AG04449 (cell line): Measurements from ENCODE around the gene RYR2.

Experiments used
- CTCF ChIA-PET: fragments of 350-600 bp; formaldehyde crosslinking; extraction: SDS; loops from one replicate; lab custom pipeline; 2021; ENCODE audit warnings: antibody characterized with exemption; lab: Yijun Ruan, JAX
- POLR2A ChIA-PET: fragments of 400-600, 350-600 bp; formaldehyde crosslinking; extraction: SDS; loops from one replicate; lab custom pipeline; 2020; ENCODE audit warnings: antibody characterized with exemption, inconsistent platforms; lab: Yijun Ruan, JAX
- DNase-seq: peaks from one replicate; pipeline ENCODE4 v3.0.0-alpha.2; 2010; ENCODE audit warnings: low read depth, low spot score
- H3K4me3 ChIP-seq: 2 replicates; pipeline ENCODE4 v1.5.1; 2011; ENCODE audit warnings: low read depth, mild to moderate bottlenecking, control low read depth, low read length
- CTCF ChIP-seq: IDR thresholded peaks from one replicate; pipeline ENCODE4 v1.5.1; 2011; ENCODE audit warnings: mild to moderate bottlenecking, moderate library complexity, low read length, control low read depth, inconsistent platforms; ENCODE audit not compliant: insufficient read depth; ENCODE audit errors: missing control alignments

The RYR2 gene

DNA sequence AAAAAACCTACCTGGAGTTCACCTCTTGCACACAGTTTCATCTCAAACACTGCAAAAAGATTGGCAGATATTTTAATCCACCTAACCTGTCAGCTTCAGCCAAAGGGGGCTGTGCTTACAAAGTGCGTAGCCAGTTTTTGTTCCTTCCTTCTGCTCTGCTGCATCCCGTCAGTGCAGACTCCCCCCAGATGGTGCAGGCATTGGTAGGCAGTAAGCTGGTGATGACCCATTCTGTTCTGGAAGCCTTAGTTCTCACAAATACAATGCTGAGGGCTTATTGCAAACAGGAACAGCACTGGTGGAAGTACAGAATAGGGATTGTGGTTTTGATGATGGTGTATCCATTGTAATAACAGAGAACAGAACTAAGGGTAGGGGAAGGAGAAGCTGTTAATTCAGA is 239.5 kb downstream of the RYR2 start:
- no peak overlapping the region for H3K4me3 ChIP-seq
- ChIA-PET POLR2A (no interaction called here), CTCF (no interaction called here)
- no peak for TF ChIP-seq CTCF
- DNase-seq, result no peak

GRCh38 chr1:237282208-237282783 is 240.3 kb downstream of the RYR2 start:
- TF ChIP-seq CTCF, result no peak
- no peak overlapping the region for H3K4me3 ChIP-seq
- no peak for DNase-seq
- POLR2A ChIA-PET, result no interaction called here
- CTCF ChIA-PET, result no interaction called here

DNA sequence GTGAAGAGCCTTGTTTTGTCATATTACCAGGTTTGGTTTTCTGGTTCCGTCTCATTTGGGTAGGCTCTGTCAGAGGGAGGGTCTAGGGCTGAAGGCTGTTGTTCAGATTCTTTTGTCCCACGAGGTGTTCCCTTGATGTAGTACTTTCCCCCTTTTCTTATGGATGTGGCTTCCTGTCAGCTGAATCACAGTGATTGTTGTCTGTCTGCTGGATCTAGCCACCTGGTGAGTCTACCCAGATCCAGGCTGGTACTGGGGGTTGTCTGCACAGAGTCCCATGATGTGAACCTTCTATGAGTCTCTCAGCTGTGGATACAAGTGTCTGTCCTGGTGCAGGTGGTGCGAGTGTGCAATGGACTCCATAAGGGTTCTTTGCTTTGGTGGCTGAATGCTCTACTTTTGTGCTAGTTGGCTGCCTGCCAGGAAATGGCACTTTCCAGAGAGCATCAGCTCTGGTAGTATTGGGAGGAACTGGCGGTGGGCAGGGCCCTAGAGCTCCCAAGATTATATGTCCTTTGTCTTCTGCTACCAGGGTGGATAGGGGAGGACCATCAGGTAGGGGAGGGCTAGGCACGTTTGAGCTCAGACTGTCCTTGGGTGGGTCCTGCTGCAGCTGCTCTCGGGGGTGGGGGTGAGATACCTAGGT is 246.0 kb downstream of the RYR2 start:
- no peak for DNase-seq
- CTCF ChIA-PET, result no interaction called here
- POLR2A ChIA-PET, result no interaction called here
- TF ChIP-seq CTCF, result no peak
- no peak overlapping the region for H3K4me3 ChIP-seq

DNA sequence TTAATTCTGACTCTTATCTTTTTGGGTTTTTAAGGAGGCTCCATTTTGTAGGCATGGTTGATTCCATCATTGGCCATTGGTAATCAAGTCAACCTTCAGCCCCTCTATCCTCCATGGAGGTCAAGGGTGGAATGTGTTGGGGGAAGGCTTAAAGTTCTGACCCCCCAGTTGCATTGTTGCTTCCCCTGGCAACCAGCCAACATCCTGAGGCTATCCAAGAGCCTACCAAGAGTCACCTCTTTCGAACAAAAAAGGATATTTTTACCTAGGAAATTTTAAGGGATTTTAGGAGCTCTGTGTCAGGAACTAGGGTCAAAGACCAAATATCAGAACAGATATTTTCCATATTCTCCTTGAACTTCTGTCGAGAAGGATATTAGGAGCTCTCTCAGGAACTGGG is 251.8 kb downstream of the RYR2 start:
- ChIA-PET CTCF (no interaction called here), POLR2A (no interaction called here)
- TF ChIP-seq CTCF, result no peak
- H3K4me3 ChIP-seq, result no peak overlapping the region
- DNase-seq, result no peak

GRCh38 chr1:237296861-237297260 is 254.9 kb downstream of the RYR2 start:
- CTCF ChIA-PET, result no interaction called here
- TF ChIP-seq CTCF, result no peak
- no peak for DNase-seq
- no peak overlapping the region for H3K4me3 ChIP-seq
- POLR2A ChIA-PET, result no interaction called here

DNA sequence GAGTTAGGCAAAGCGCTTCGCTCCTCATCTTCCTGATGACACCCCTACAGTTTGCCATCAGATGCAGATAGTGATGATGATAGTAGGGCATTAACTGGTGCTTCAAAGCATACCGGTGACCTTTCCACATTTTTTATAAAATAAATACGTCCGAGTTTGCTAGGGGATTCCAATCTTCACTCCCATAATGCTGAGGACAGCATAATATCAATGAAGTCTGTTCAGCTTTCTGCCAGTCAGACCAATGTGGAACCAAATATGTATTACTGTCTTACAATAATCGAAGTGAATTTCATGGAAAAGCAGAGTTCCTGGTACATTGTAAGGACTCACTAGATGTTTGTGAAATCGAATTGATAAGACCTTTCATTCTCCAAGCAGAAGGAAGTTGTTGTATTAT is 258.7 kb downstream of the RYR2 start:
- POLR2A ChIA-PET, result no interaction called here
- TF ChIP-seq CTCF, result no peak
- CTCF ChIA-PET, result no interaction called here
- no peak for DNase-seq
- no peak overlapping the region for H3K4me3 ChIP-seq
